Esophagus muscularis mucosa (tissue), 4 donors: ENCODE measurements around the gene LIFR. TPM values are rescaled to one million over a fixed set of nuclear protein-coding genes. Genes with fewer than 3 reads are reported as not detected.

ENCODE experiments used
- DNase-seq: peaks from one replicate; pipeline ENCODE4 v3.0.0-alpha.2; 2017; ENCODE audit errors: extremely low spot score
- H3K27ac ChIP-seq, 4 donors: fragments of 200-600 bp; sonication (generic); replicated peaks in 1 of 4; 1 replicate in 3 of 4; 2 replicates in 1 of 4; pipeline ENCODE4 v1.5.1; 2016 to 2019; ENCODE audit warnings: mild to moderate bottlenecking in 1 of 4
- H3K27me3 ChIP-seq, 4 donors: fragments of 200-600 bp; sonication (generic); one replicate each; pipeline versions ENCODE4 v1.5.1 to v1.6.0; 2016 to 2019
- H3K36me3 ChIP-seq, 4 donors: fragments of 200-600 bp; sonication (generic); one replicate each; pipeline ENCODE4 v1.5.1; 2016 to 2019
- H3K4me1 ChIP-seq, 4 donors: fragments of 200-600 bp; sonication (generic); one replicate each; pipeline ENCODE4 v1.5.1; 2016 to 2019
- H3K4me3 ChIP-seq, 4 donors: fragments of 200-600 bp; sonication (generic); 1 replicate in 2 of 4; 2 replicates in 2 of 4; pipeline ENCODE4 v1.5.1; 2016 to 2019; ENCODE audit warnings: mild to moderate bottlenecking in 4 of 4, moderate library complexity in 1 of 4
- H3K9me3 ChIP-seq, 4 donors: fragments of 200-600 bp; sonication (generic); 1 replicate in 3 of 4; 2 replicates in 1 of 4; pipeline ENCODE4 v1.5.1; 2016 to 2019
- EP300 ChIP-seq: sonication (generic); formaldehyde crosslinking; IDR thresholded peaks from one replicate; pipeline ENCODE4 v1.6.1; 2017; ENCODE audit warnings: antibody characterized with exemption
- POLR2A ChIP-seq: fragments of 450-650 bp; IDR thresholded peaks from one replicate; pipeline ENCODE4 v1.6.1; 2017; ENCODE audit warnings: antibody characterized with exemption, moderate library complexity, mild to moderate bottlenecking, low read depth
- POLR2AphosphoS5 ChIP-seq, 2 donors: sonication (generic); formaldehyde crosslinking; IDR thresholded peaks; one replicate each; pipeline ENCODE4 v1.6.1; 2017; ENCODE audit warnings: antibody characterized with exemption in 2 of 2
- WGBS: methylation state at CpG from one replicate; pipeline ENCODE4 v1.1.5; 2018; 5-methylcytosine and 5-hydroxymethylcytosine counted together
- intact Hi-C: fragments of 100-400 bp; cut with DNase I; formaldehyde crosslinking; loops from one replicate; pipeline ENCODE4 v1.15.1; 2023
- total RNA-seq, 4 donors: library from RNA; depleted of rRNA; stranded (reverse); fragments of >200 nt; gene quantifications; one replicate each; pipeline versions ENCODE4 v1.1.0 to v1.2.1, GENCODE V29; 2016
- TF ChIP-seq, protein P1 (sequence below), 3 experiments: fragments of 200-600 bp in 2 of 3; fragments of 450-650 bp in 1 of 3; sonication (generic) in 2 of 3; IDR thresholded peaks; one replicate each; pipeline ENCODE4 v1.5.1; 2017 to 2019; ENCODE audit warnings: antibody characterized with exemption in 3 of 3, mild to moderate bottlenecking in 2 of 3, moderate library complexity in 1 of 3

Gene LIFR
- total RNA-seq, 4 donors from 2014 or later, result 72.3 to 102 (median 90.1) TPM

DNA sequence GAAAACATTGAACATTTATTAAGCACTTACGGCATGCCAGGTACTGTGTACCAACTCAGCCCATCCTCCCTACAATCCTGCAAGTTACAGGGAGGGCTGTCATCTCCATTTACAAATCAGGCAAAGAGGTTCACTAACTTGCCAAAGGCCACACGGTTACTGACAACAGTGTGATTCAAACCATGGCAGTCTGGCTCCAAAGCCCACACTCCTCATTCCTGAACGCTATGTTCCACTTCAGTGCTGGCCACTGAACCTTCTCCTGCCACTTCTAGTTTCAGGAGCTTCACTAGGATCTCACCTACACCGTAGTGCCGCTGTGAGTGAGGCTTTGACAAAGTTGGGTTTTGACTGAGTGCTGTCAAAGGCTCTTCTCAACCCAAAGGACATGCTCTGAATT, 7.2 kb upstream of the LIFR start:
- DNase-seq, result no peak
- Histone ChIP-seq H3K27ac (no peak overlapping the region), H3K36me3 (no peaks in the 10 kb centered on the region), H3K4me1 (peaks cover 0 to 3% (median 0%) of the 10 kb centered on the region in 4 donors), H3K9me3 (no peaks in the 10 kb centered on the region), H3K27me3 (no peaks in the 10 kb centered on the region), H3K4me3 (no peak overlapping the region)
- intact Hi-C loops, result no loop called here
- TF ChIP-seq EP300 (no peak), POLR2A (no peak), POLR2AphosphoS5 (IDR thresholded peaks at IDR 0.05) (no peak)
- TF ChIP-seq, protein P1, sequence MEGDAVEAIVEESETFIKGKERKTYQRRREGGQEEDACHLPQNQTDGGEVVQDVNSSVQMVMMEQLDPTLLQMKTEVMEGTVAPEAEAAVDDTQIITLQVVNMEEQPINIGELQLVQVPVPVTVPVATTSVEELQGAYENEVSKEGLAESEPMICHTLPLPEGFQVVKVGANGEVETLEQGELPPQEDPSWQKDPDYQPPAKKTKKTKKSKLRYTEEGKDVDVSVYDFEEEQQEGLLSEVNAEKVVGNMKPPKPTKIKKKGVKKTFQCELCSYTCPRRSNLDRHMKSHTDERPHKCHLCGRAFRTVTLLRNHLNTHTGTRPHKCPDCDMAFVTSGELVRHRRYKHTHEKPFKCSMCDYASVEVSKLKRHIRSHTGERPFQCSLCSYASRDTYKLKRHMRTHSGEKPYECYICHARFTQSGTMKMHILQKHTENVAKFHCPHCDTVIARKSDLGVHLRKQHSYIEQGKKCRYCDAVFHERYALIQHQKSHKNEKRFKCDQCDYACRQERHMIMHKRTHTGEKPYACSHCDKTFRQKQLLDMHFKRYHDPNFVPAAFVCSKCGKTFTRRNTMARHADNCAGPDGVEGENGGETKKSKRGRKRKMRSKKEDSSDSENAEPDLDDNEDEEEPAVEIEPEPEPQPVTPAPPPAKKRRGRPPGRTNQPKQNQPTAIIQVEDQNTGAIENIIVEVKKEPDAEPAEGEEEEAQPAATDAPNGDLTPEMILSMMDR (IDR thresholded peaks at IDR 0.05), result no peak
- whole genome bisulfite sequencing, result 89% methylated on average over 5 of the region's 5 CpGs

DNA sequence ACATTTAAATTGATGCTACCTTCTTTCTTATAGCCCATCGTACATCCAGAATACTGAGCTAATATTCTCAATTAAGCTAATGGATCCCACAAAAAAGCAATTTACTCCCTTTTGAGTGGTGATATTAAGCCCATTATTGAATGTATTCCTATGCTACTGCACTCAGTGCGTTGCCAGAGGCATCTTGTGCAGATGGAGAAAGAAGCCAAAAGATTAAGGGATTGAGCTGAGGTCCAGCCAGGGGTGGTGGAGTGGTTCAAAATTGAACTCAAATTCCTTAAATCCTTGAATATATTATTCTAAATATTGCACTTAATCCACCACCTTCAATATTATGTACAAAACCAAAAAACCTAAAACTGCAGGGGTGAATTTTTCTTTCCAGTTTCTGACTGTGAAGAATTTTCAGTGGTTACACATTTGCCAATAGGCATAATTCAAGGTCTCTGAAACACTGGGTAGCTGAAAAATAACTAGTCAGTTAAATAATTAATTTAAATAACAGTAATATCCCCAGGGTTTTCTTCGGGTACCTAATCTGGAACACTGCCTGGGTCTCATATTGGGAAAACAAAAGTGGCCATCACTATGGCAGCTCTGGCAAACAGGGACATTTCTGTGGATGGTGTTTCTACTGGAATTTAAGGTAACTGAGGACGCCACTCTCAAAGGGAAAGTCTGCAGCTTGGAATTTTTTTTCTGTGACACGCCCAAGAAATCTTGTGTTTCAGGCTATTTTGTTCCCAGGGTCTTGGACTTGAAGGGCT, 6.2 kb upstream of the LIFR start:
- H3K36me3 ChIP-seq, result no peaks in the 10 kb centered on the region
- no peak overlapping the region for H3K27ac ChIP-seq
- H3K4me3 ChIP-seq, result no peak overlapping the region
- no peak for DNase-seq
- no peaks in the 10 kb centered on the region for H3K27me3 ChIP-seq
- 89% methylated on average over 5 of the region's 5 CpGs for WGBS
- TF ChIP-seq, protein P1 (IDR thresholded peaks at IDR 0.05), result no peak
- TF ChIP-seq POLR2AphosphoS5 (IDR thresholded peaks at IDR 0.05) (no peak), EP300 (no peak), POLR2A (no peak)
- intact Hi-C loops, result no loop called here
- H3K4me1 ChIP-seq, result peaks cover 7 to 10% (median 8%) of the 10 kb centered on the region in 4 donors
- H3K9me3 ChIP-seq, result no peaks in the 10 kb centered on the region

DNA sequence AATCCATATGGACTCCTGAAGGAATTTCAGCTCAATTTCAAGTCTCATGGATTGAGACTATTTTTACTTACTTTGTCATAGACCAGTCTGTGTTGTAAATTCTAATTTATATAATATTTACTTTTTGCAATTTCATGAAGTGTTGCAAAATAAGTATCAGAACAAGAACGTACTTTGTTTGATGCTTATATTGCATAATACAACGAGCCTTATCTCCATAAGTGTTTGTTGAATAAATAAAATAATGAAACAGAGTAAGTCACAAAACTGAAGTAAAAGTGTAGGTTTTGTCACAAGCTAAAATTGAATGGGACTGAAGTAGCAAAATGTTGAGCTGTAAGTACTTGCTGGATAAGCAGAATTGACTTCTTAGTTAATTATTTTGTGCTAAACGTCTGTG, 3.0 kb upstream of the LIFR start:
- intact Hi-C loops, result loop anchor here (5.0 to 10.0 kb wide), 2 partner anchors 112 to 245 kb away; no protein-coding TSS in a partner anchor
- 81% methylated on average over 3 of the region's 3 CpGs for WGBS
- no peak for DNase-seq
- no peaks in the 10 kb centered on the region for H3K9me3 ChIP-seq
- H3K27ac ChIP-seq, result no peak overlapping the region
- no peaks in the 10 kb centered on the region for H3K27me3 ChIP-seq
- no peaks in the 10 kb centered on the region for H3K36me3 ChIP-seq
- H3K4me1 ChIP-seq, result peaks cover 11 to 26% (median 19%) of the 10 kb centered on the region in 4 donors
- TF ChIP-seq, protein P1 (IDR thresholded peaks at IDR 0.05), result no peak
- no peak for TF ChIP-seq POLR2AphosphoS5 (IDR thresholded peaks at IDR 0.05)
- no peak for TF ChIP-seq EP300
- TF ChIP-seq POLR2A, result no peak
- H3K4me3 ChIP-seq, result no peak overlapping the region

DNA sequence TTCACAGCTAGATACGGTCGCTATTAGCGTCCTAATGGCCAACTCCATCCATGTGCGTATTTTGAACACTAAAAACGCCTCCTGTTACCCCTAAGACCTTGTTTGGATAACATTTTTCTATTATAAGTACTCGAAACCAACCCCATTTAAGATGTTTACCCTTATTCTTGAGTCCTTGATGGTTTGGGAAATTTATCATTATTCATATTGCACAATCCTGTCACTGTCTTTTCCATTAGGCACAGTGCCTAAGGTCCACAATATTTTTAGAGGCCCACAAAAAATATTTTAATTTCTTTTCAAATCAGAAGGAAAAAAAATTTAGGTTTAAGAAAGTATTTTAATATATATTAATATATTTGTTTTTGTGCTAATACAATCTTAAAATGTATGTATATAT, 1.3 kb upstream of the LIFR start:
- TF ChIP-seq, protein P1 (IDR thresholded peaks at IDR 0.05), result no peak
- TF ChIP-seq POLR2AphosphoS5 (IDR thresholded peaks at IDR 0.05) (no peak), EP300 (no peak)
- no peak for DNase-seq
- WGBS, result 63% methylated on average over 6 of the region's 6 CpGs
- Histone ChIP-seq H3K9me3 (no peaks in the 10 kb centered on the region), H3K4me3 (peak overlapping the region; percentile 81 to 98 (median 92)), H3K36me3 (no peaks in the 10 kb centered on the region), H3K4me1 (peaks cover 11 to 36% (median 28%) of the 10 kb centered on the region in 4 donors), H3K27me3 (no peaks in the 10 kb centered on the region), H3K27ac (peak overlapping the region; percentile 89 to 98 (median 96))
- intact Hi-C loops, result loop anchor here (5.0 to 10.0 kb wide), 2 partner anchors 110 to 247 kb away; no protein-coding TSS in a partner anchor
